Mononuclear cell (primary cell): ENCODE data around the gene PHLDB1. TPM values are rescaled to one million over a fixed set of nuclear protein-coding genes. Genes with fewer than 3 reads are reported as not detected.

Experiments used
- H3K27me3 ChIP-seq: 2 replicates; pipeline ENCODE4 v1.6.0; 2011; ENCODE audit warnings: low read length, control low read depth; ENCODE audit not compliant: insufficient read depth
- H3K4me1 ChIP-seq: 2 replicates; pipeline ENCODE4 v1.5.1; 2011; ENCODE audit warnings: mild to moderate bottlenecking, low read length, control low read depth; ENCODE audit not compliant: insufficient read depth
- H3K4me3 ChIP-seq: 2 replicates; pipeline ENCODE4 v1.5.1; 2011; ENCODE audit warnings: mild to moderate bottlenecking, low read length, moderate library complexity
- H3K9me3 ChIP-seq: 2 replicates; pipeline ENCODE4 v1.5.1; 2011; ENCODE audit warnings: low read depth, mild to moderate bottlenecking, control low read depth, low read length
- total RNA-seq: library from RNA; depleted of rRNA; stranded (reverse); fragments of >200 nt; gene quantifications from one replicate; pipeline ENCODE4 v1.2.3, GENCODE V29; 2012

Gene PHLDB1
- total RNA-seq, 1 donor: 0.63 TPM

DNA sequence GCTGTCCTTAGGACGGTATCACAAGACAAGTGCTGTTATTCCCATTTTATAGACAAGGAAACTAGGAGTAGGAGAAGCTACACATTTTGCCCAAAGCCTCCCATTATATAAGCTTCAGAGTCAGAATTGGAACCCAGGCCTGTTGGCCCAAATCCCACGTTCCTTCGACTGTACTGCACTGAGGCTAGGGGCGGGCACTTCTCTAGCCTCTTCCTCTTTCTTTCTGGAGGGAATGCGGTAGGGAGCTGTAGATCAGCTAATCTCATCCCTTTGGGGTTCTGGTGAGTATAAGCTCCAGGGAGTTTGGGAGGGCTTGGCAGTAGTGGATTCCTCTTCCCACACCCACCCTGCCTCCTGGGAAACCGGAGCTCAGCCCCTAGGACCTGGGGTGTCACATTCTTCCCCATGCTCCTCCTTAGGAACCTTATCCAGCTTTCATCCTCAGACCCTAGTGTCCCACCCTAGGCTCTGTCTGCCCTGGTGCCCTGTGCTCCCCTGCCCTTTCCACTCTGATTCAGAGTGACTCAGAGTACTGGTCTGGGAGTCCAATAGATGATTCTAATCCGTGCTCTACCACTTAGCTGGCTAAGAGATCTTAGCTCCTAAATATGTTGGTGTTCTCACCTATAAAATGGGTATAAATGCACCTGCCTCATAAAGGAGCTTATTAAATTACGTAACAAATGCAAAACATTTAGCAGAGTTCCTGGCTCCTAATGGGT, 29.3 kb downstream of the PHLDB1 start:
- no peaks in the 10 kb centered on the region for H3K4me1 ChIP-seq
- no peak overlapping the region for H3K4me3 ChIP-seq
- no peaks in the 10 kb centered on the region for H3K9me3 ChIP-seq
- H3K27me3 ChIP-seq: no peaks in the 10 kb centered on the region

DNA sequence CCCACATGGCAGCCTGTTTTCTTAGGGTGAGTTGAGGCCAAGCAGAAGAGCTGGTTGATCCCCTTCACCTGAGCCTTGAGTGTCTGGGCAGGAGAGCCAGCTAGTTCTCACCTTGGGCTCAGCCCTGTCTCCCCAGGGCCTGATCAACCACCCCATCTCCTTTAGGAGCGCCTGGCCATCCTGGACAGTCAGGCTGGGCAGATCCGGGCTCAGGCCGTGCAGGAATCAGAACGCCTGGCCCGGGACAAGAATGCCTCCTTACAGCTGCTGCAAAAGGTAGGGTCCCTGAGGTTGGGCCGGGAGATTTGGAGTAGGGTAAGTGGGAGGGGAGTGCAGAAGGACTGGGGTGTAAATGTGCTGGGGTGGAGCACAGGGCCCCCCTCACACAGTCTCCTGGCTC, 31.3 kb downstream of the PHLDB1 start:
- H3K4me1 ChIP-seq: no peaks in the 10 kb centered on the region
- H3K27me3 ChIP-seq: no peaks in the 10 kb centered on the region
- H3K4me3 ChIP-seq: no peak overlapping the region
- H3K9me3 ChIP-seq: no peaks in the 10 kb centered on the region

DNA sequence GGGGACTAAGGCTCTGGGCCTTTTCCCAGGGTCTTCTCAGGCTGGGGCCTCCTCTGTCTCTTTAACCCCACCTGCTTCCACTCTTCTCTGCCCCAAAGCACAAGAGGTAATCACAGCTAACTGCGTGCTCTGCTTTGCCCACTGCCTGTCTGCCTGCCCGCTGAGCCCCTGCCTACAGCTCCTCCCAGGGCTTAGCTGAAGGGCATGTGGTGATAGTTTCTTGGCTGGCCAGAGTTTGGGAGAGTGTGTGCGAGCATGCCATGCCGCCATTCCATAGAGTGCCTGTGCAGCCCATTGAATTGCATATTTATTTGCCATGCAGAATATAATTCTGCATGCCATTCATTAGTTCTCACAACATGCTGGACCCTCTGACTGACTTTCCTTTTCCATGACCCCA, 32.5 kb downstream of the PHLDB1 start:
- Histone ChIP-seq H3K9me3 (no peaks in the 10 kb centered on the region), H3K4me1 (no peaks in the 10 kb centered on the region), H3K27me3 (no peaks in the 10 kb centered on the region), H3K4me3 (no peak overlapping the region)

DNA sequence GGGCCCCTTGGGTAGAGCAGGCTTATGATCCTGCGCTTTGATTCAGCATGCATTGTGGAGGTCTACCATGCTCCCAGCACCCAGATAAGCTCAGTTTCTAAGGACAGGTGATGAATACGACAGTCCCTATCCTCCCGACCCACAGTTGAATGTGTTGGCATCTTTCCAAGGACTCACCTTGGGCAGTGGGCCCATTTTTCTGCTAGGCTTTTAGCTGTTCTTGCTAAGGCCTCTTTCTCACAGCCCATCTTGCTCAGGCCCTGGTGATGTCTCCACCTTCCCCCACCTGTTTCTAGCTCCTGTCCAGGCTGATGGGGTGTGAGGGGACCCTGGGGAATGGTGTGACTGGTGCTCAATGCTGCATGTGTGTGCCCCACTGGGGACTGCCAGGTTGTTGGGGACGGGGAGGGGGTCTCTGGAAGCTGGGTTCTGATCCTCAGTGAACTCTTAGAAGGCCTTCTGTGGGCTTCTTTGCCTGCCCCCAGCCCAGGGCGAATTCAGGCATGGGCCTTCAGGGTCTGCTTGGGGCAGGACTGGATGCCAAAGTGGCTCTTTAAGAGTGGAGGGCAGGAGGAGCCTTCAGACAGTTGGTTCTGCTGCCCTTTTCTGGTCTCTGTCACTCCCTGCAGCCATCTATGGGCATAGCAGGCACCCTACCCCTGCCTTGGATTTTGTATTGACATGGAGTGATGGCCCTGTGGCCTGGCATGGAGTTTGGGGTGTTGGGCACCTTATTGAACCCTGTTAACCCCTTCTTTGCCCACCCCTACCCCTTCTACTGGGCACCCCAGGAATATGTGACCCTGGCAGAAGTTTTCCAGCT, 33.1 kb downstream of the PHLDB1 start:
- Histone ChIP-seq H3K9me3 (no peaks in the 10 kb centered on the region), H3K27me3 (no peaks in the 10 kb centered on the region), H3K4me1 (no peaks in the 10 kb centered on the region), H3K4me3 (no peak overlapping the region)

DNA sequence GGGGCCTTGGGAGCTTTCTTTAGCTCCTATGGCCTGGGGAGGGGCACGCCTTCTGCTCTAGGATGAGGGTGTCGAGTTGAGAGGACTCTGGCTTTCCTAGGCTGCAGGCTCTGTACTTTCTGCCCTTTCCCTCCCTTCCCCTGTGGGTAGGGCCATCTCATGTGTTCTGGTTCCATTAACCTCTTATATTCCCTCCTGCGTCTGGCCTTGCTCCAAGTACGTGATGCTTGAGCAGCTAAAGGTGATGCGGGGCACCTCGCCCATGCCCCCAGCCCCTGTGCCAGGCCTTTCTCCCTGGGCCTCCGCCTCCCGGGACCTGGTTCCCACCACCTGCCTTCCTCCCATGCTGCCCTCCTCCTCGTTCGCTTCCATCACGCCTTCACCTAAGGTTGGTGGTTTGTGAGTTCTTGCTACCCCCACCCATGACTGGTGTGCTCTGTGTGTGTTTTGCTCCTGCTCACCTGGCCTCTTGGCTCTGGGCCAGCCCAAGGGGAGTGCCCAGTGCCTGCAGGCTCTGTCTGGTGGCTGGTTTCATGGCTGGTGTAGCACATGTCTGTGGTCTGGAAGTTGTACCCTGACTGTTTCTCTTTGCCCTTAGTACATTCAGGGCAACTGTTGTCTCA, 34.1 kb downstream of the PHLDB1 start:
- H3K4me1 ChIP-seq: no peaks in the 10 kb centered on the region
- no peaks in the 10 kb centered on the region for H3K9me3 ChIP-seq
- no peaks in the 10 kb centered on the region for H3K27me3 ChIP-seq
- no peak overlapping the region for H3K4me3 ChIP-seq

DNA sequence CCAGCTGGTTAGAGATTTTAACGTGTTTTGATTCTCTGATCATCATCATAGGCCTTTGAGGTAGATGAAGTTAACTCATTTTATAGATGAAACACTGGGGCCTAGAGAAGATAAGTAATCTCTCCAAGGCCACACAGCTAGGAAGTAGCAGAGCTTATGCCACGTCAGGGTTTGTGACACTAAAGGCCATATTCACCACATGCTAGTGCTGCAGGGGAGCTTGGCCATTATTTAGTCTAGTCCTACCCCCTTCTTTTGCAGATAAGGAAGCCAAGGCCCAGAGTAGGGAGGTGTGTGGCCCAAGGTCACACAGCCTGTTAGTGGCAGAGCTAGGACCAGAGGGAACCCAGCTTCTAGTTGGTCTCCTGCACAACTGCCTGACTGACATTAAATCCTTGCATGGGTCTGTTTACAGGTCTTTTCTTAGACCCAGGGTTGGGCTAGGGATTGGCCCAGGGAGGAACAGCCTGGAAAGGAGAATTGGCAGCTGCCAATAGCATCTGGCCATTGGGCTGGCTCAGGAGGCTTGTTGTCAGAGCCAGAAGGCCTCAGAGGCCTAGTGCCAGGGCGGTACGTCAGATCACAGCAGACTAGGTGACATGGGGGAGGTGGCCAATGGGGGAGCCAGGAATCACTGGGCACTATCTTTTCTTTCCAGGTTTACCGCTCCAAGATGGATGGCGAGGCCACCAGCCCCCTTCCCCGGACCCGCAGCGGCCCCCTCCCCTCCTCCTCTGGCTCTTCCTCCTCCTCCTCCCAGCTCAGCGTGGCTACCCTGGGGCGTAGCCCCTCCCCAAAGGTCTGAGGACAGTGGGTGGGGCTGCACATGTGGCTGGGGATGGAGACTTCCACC, 36.0 kb downstream of the PHLDB1 start:
- no peaks in the 10 kb centered on the region for H3K27me3 ChIP-seq
- H3K9me3 ChIP-seq: no peaks in the 10 kb centered on the region
- no peak overlapping the region for H3K4me3 ChIP-seq
- H3K4me1 ChIP-seq: no peaks in the 10 kb centered on the region

DNA sequence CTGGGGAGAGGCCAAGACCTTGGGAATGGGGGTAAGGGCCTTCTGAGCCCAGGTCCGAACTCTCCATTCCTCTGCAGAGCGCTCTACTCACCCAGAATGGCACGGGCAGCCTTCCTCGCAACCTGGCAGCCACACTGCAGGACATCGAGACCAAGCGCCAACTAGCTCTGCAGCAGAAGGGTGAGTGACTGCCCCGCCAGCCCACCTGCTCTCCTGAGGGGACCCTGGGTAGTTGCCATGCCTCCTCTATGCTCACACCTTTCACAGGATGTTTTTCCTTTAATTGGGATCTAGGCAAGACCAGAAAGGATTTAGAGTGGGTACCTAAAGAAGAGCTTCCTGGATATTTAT, 36.6 kb downstream of the PHLDB1 start:
- Histone ChIP-seq H3K9me3 (no peaks in the 10 kb centered on the region), H3K4me3 (no peak overlapping the region), H3K27me3 (no peaks in the 10 kb centered on the region), H3K4me1 (no peaks in the 10 kb centered on the region)

DNA sequence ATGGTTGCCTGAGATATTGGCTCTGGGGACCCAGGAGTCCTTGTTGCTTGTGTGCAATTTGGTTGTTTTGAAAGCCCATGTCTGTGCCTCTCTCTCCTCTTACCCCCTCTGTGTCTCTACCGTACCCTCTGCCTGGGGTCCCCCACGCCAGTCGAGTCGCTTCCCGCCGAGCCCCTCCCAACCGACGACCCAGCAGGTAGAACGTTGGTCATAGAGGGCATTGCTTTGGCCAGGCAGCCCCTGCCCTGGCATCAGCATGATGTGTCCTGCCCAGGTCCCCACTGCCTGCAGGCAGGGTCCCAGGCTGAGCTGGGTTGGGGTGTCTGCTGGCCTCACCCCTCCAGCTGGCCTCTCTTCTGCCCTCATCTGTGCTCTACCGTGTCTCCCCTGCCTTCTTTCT, 37.1 kb downstream of the PHLDB1 start:
- no peaks in the 10 kb centered on the region for H3K9me3 ChIP-seq
- H3K27me3 ChIP-seq: no peaks in the 10 kb centered on the region
- H3K4me1 ChIP-seq: no peaks in the 10 kb centered on the region
- no peak overlapping the region for H3K4me3 ChIP-seq

DNA sequence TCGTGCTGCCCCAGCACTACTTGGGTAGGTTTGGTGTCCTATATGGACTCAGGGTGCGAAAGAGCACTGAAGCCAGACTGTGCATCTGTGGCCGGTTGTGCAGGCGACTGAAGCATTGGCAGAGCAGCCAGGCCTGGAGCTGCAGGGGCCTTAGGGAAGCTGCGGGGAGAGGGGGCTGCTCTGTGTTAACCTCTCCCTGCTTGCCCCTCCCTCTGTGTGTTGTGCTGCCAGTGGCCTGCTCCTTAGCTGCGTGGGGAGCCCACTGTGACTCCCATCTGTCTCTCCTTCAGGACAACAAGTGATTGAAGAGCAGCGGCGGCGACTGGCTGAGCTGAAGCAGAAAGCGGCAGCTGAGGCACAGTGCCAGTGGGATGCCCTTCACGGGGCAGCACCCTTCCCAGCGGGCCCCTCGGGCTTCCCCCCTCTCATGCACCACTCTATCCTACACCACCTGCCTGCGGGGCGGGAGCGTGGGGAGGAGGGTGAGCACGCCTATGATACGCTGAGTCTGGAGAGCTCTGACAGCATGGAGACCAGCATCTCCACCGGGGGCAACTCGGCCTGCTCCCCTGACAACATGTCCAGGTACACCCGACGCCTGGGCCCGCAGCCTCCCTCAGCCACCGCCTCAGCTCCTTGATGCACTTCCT, 37.8 kb downstream of the PHLDB1 start:
- no peak overlapping the region for H3K4me3 ChIP-seq
- H3K4me1 ChIP-seq: no peaks in the 10 kb centered on the region
- H3K9me3 ChIP-seq: no peaks in the 10 kb centered on the region
- no peaks in the 10 kb centered on the region for H3K27me3 ChIP-seq

DNA sequence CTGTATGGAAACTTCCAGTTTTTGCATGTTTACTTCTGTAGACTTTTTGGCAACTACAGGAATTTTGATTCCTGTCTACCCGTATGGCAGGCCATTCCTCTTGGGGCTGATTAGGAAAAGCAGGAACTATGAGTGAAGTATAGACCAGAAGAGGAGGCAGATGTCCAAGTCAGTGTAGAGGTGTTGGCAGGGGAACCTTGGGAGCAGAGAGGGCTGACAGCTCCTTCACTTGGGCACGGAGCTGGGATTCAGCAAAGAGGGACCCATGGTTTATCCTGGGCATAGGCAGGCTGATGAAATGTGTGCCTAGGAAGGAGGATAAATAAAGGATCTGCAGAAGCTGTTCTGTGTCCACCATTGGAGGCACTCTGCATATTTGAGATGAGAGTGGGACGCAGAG, 39.0 kb downstream of the PHLDB1 start:
- Histone ChIP-seq H3K9me3 (no peaks in the 10 kb centered on the region), H3K4me3 (no peak overlapping the region), H3K27me3 (no peaks in the 10 kb centered on the region), H3K4me1 (no peaks in the 10 kb centered on the region)

DNA sequence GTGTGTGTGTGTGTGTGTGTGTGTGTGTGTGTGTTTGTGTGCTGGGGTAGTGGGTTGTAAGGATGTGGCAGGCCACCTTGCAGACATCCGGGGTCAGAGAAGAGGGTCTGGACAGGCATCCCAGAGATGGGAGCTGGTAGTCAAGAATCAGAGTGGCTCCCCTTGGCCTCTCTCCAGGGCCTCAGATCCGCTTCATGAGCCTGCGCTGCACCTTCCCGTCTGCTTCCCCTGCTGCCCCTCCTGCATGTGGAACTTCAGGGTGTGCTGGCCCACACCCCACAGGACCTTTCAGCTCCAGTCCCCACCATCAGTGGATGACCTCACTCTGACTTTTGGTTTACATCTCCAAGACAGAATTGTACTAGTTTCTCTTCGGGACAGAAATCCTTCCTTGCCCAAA, 40.9 kb downstream of the PHLDB1 start:
- H3K4me3 ChIP-seq: no peak overlapping the region
- no peaks in the 10 kb centered on the region for H3K27me3 ChIP-seq
- no peaks in the 10 kb centered on the region for H3K4me1 ChIP-seq
- no peaks in the 10 kb centered on the region for H3K9me3 ChIP-seq

DNA sequence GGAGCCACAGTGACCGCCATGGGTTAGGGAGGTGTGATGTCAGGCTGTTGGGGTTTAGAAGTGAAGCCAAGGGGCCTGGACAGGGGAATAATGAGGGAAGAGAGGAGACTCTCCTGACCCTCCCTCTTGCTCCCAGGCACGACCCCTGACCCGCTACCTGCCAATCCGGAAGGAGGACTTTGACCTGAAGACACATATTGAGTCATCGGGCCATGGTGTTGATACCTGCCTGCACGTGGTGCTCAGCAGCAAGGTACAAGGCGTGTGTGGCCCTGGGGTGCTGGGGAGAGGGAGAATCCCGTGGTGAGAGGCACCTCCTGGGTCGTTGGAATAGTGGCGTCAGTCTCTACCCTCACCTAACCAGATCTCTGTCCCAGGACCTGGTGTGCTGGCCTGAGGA, 42.5 kb downstream of the PHLDB1 start:
- H3K27me3 ChIP-seq: no peaks in the 10 kb centered on the region
- no peaks in the 10 kb centered on the region for H3K4me1 ChIP-seq
- H3K4me3 ChIP-seq: no peak overlapping the region
- H3K9me3 ChIP-seq: no peaks in the 10 kb centered on the region

DNA sequence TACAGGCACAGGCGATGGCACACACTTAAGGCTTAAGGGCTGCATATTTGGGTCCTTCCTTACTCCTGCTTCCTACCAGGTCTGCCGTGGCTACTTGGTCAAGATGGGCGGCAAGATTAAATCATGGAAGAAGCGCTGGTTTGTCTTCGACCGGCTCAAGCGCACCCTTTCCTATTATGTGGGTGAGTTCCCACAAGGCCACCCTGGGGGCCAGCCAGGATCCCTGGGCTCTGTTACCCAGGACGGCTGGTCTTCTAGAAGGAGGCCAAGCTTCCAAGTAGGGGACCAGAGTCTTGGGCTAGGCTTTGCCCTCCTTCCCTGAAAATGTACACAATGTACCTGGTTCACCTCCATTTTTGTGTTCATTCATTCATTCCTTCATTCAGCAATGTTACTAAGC, 43.0 kb downstream of the PHLDB1 start:
- H3K4me1 ChIP-seq: no peaks in the 10 kb centered on the region
- H3K4me3 ChIP-seq: no peak overlapping the region

DNA sequence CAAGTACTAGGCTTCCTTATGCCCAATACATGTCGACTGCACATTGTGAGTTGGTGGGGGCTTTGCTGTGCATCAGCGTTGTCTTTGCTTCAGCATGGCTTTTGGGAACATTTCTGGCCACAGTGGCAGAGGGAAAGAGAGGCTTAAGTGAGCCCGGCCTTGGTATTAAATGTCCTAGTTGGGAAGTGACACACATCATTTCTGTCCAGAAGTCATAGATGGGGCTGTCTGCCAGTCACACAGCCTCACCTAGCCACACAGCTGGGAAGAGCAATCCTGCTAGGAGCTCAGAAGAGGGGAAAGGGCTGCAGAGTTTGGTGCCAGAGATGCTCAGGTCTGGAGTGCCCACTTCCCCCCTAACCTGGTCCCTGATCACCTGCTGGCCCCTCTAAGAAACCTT, 44.4 kb downstream of the PHLDB1 start:
- Histone ChIP-seq H3K9me3 (no peaks in the 10 kb centered on the region), H3K27me3 (no peaks in the 10 kb centered on the region), H3K4me3 (no peak overlapping the region), H3K4me1 (no peaks in the 10 kb centered on the region)

More for the DNA sequence above, 43.0 kb downstream of the PHLDB1 start:
- Histone ChIP-seq H3K9me3 (no peaks in the 10 kb centered on the region), H3K27me3 (no peaks in the 10 kb centered on the region)
